GM21576 (cell line): Measurements from ENCODE around the gene ATE1.
"Not testable (repeated sequence)": the region's sequence is repeated elsewhere in the genome, so short reads cannot be mapped to it uniquely, and the experiment has no call there.

Experiments
- ATAC-seq: cut with Tn5 transposase; IDR thresholded peaks from one replicate; pipeline ENCODE4 v1.9.1; 2021; ENCODE audit warnings: mild to moderate bottlenecking, moderate library complexity; ENCODE audit not compliant: unreplicated experiment

Gene ATE1

DNA sequence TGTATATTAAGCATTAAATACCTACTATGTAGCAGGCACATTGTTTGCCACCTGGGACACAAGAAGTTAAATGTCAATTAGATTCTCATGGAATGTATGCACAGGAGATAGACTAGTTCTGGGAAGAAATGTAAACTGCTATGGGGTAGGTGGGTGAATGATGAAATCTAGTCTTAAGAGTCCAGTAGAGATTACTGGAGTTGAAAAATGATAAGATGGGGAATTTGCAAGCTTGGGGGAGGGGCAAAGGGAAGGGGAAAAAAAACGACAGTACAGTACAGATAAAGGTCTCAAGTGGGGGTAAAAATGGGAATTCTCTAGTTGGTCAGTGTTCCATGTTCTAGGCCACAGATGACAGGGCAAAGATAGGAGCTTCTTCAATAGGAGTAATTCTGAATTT is 94.4 kb downstream of the ATE1 start:
- ATAC-seq, result no peak

DNA sequence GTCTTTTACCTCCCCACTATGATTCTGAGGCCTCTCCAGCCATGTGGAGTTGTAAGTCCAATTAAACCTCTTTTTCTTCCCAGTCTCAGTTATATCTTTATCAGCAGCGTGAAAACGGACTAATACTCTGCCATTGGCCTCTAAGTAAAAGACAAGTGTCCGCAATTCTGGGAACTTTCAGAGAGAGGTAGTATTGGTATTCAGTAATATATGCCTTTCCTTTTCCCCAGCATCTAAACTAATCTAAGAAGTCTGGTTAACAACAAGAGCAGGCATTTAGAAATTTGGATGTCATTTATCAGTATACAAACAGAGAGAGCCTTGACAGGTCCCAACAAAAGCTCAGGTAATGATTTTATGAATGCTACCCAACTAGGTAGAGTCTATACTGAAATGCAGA is 95.2 kb downstream of the ATE1 start:
- ATAC-seq, result no peak

DNA sequence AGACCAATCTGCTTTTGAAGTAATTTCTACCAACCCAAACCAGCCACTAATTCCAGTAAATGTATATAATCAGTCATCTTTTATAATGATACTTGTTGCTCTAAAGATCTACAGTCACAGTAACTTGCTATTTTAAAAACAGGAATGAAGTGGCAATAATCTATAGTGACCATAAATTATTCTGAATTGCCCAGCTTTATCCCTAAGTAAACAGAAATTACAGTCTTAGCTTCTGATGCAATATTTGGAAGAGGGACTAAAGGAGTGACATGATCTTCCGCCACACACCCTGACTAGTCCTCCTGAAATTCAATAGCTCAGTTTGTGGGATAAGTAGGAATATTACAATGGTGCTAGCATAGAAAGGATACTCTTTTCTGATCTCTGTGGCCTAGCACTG is 96.1 kb downstream of the ATE1 start:
- ATAC-seq, result no peak

GRCh38 chr10:121831237-121831636 is 96.6 kb downstream of the ATE1 start:
- ATAC-seq, result no peak

DNA sequence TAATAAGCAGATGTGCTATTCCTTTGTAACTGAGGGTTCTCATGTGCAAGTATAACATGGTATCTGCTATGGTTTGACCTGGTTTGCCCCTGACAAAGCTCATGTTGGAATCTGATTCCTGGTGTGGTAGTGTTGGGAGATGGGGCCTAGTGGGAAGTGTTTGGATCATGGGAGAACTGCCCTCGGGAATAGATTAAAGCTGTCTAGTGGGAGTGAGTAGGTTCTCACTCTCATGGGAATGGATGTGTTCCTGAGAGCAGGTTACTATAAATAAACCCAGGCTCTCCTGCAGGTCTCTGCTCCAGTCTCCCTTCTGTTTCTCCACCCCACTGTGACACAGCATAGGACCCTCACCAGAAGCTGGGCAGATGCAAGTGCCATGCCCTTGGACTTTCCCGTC is 97.7 kb downstream of the ATE1 start:
- ATAC-seq, result no peak

- no peak for ATAC-seq
Measured at GRCh38 chr10:121828045-121828444, 99.8 kb downstream of the ATE1 start.

DNA sequence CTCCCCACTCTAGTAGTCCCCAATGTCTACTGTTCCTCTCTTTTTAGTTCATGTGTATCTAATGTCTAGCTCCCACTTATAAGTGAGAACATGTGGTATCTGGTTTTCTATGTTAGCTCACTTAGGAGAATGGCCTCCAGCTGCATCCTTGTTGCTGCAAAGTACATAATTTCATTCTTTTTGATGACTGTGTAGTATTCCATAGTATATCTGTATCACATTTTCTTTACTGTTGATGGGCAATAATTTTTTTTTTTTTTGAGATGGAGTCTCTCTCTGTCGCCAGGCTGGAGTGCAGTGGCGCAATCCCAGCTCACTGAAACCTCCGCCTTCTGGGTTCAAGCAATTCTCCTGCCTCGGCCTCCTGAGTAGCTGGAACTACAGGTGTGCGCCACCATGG is 101.1 kb downstream of the ATE1 start:
- not testable (repeated sequence) for ATAC-seq

- no peak for ATAC-seq
Measured at GRCh38 chr10:121823993-121824463, 103.8 kb downstream of the ATE1 start.

DNA sequence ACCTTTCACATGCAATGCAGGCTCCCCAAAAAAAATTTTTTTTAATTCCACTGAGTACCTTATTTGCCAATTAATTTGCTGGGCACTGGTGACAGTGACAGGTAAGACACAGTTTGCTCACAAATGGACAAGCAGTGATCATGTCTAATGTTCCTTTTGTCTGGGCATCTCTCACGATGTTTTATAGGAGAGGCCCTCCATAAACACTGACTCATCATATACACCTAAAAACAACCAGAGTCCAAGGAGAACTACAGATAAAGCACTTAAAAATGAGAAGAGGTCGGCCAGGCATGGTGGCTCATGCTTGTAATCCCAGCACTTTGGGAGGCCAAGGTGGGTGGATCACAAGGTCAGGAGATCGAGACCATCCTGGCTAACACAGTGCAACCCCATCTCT is 105.1 kb downstream of the ATE1 start:
- ATAC-seq, result no peak

DNA sequence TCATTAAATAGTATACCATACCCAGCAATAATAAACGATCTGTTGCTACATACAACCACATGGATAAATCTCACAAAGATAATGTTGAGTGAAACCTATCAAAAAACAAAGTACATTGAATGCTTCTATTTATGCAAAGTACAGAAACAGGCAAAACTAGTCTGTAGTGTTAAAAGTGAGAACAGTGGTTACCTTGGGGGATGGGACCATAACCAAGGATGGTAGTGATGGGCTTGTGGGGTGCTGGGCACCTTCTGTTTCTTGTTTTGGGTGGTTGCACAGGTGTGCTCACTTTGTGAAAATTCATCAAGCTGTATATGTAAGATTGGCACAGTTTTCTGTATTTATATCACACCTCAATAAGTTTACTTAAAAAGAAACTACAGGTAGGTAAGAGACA is 105.7 kb downstream of the ATE1 start:
- no peak for ATAC-seq

DNA sequence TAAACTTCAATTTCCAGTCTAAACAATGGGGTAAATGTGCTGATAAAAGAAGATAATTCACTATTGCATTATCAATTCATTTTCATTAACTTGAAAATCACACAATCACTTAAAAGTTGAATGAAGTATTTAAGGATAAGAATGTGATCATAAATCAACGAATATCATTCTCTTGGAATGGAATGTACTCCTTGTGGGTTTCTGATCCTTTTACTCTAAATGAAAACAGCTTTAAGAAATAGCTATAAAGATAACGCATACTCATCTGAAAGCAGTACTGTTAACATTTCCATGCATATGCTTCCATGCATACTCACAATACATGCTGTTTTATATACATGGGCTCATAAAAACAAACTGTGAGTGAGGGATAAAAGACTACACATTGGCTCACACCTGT is 108.8 kb downstream of the ATE1 start:
- no peak for ATAC-seq

DNA sequence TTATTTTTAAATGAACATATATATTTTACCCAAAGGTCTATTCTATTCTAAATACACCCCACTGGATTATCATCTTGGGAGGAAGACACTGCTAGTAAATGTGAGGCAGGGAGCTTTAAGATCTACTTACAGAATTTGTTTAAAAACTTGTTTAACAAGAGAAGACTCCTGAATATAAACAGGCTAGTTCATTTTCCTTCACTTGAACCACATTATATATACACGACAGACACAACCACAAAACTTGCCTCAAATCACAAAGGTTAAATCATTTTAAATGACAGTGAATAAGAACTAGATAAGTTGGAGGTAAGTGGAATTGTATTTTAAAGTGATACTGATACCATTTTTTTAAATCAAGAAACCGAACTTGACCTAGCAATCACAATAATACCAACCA is 109.2 kb downstream of the ATE1 start:
- ATAC-seq, result no peak

DNA sequence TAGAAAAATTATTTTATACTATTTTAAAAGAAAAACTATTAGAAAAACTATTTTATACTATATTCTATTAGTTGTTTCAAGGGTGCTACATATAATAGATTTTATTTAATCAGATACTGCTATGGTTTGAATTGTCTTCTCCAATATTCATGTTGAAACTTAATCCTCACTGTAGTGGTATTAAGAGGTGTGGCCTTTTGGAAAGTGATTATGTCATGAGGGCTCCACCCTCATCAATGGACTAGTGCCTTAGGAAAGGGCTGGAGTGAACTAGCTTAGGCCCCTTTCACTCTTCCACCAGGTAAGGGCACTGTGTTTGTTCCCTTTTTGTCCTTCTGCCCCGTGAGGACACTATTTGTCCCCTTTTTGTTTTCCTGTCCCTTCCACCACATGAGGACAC is 111.6 kb downstream of the ATE1 start:
- no peak for ATAC-seq

DNA sequence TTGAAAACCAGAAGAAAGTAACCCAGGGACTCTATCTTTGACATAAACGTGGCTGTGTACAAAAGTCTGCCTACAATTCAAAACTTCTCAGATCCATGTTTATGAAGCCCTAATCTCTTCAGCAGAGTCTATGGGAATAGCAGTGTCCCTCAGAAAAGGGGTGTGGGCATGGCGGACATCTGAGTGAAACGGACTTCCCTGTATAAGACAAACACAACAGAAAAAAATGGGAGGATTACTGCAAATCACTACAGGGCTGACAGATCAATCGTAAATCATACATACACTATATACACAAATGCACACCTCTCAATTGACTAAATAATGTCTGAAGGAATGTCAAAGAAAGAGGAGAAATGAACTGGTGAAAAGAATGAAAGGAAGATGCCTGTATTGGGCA is 114.0 kb downstream of the ATE1 start:
- ATAC-seq, result no peak

- no peak for ATAC-seq
Measured at GRCh38 chr10:121813211-121813815, 114.5 kb downstream of the ATE1 start.

DNA sequence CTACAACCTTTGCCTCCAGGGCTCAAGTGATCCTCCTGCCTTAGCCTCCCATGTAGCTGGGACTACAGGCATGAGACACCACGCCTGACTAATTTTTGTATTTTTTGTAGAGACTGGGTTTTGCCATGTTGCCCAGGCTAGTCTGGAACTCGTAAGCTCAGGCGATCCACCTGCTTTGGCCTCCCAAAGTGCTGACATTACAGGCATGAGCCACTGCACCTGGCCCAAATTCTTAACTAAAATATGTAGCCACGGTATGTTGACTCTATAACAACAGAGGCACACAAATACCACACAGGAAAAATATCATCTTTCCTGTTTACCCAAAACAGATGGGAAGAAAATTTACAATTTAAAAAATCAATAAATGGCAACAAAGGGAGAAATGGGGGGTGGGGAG is 115.8 kb downstream of the ATE1 start:
- ATAC-seq, result no peak

DNA sequence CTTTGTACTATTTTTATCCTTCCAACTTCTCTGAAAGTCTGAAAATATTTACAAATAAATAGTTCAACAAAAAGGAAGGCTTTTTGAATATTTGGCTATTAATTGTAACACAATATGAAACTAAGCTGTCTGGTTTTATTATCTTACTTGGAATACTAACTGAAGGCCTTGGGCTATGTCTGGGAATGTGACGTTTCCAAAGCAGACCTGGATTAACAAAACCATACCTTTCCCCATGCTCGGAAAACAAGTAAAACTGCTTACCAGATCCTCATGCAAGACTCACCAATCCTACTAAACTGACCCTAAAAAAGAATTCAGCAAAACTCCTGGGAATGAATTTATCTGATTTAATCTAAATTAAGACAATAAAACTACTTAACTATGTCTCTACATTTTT is 116.4 kb downstream of the ATE1 start:
- no peak for ATAC-seq

DNA sequence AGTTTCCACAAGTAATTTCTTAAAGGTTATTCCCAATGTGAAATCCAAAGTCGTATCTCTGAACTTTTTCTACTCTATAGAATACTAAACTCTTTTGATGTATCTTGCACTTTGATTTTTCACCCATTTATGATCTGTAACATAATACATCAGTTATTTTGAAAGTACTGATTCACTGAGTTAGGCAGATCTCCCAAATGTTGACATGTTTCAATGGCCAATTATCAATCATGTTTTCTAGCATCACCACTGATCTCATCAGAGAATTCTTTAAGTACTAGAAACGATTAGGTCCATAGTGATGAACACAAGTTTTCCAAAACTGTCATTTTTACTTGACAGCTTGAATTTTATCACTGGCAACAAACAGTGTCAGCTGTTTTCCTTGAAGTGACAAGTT is 119.0 kb downstream of the ATE1 start:
- no peak for ATAC-seq

GRCh38 chr10:121804460-121804859 is 123.4 kb downstream of the ATE1 start:
- no peak for ATAC-seq

DNA sequence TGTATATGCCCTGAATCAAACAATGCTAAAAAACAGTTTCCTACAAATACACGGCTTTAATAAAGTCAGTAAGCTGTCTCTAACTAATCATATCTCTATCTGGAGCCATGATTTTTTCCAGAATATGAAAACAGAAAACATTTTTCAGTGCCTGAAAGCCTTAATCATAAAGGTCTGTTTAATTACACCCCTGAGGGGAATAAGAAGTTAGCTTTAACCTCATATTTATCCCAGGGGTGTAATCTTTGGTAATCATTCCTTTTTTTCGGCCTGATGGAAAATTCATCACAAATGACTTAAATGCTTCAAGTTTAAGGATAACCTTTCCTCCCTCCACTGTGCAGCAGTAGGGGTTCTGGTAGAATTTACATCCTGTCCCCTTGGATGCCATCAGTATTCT is 124.2 kb downstream of the ATE1 start:
- no peak for ATAC-seq

GRCh38 chr10:121800831-121801230 is 127.0 kb downstream of the ATE1 start:
- ATAC-seq, result no peak

GRCh38 chr10:121800146-121800545 is 127.7 kb downstream of the ATE1 start:
- no peak for ATAC-seq

- no peak for ATAC-seq
Measured at GRCh38 chr10:121797490-121797889, 130.3 kb downstream of the ATE1 start.
